NOMO-1 (cell line): Measurements from ENCODE around the gene CACNA1D.
"Not testable (repeated sequence)": the region's sequence is repeated elsewhere in the genome, so short reads cannot be mapped to it uniquely, and the experiment has no call there.

Experiments
- DNase-seq, 2 experiments: peaks; one replicate each; lab custom pipeline; 2025; ENCODE audit not compliant: unreplicated experiment in 2 of 2; lab: John Stamatoyannopoulos, UW

CACNA1D gene

DNA sequence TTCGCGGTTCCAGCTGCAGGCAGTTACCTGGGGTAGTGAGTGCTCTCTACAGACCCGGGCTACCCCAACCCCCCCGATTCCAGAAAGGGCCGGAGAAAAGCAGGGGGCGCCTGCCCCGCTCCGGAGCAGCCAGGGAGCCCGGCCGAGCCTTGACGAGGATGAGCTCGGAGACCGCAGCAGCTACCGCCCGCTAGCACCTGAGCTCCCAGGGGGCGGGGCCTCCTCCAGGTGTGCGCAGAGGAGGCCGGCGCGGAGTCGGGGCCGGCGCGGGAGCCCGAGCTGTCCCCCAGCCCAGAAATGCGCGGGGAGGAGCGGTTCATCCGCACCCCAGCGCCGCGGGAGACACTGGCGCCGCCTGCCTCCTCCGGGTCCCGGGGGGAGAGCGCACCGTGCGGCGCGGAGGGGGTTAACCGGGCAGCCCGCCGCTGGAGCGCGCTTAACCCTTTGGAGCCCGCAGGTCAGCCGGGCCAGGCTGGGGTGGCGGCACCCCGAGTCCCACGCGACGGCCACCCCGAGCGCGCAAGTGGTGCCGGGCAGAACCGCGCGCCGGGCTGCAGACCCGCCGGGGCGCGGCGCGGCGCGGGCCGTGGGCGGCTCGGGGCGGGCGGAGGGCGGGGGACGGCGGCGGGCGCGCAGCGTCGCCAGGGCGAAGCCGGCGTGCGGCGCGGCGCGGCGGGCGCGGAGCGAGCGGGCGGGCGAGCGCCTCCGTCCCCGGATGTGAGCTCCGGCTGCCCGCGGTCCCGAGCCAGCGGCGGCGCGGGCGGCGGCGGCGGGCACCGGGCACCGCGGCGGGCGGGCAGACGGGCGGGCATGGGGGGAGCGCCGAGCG is at the start of gene CACNA1D:
TSS of gene CACNA1D (plus strand) at position 649 of the 829 bp plus-strand sequence. CDS start 556 bp downstream, outside the sequence.
- DNase-seq, result no peak

DNA sequence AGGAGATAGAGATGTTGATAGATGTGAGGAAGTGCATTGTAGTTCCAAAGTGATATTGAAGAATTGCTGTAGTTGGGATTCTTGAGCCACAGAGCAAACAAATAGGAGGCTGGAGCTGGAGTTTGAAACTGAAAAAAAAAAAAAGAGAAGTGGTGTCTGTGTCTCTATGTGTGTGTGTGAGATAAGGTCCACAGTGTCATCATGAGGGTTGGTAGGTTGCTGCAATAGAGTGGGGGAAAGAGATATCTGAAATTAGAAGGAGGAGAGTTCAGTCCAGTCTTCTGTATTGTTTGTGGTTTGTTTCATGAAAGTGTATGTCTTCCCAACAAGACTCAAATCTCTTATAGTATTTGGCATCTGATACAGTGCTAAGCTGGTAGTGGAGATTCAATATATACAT is 37.3 kb upstream of the CACNA1D start:
- DNase-seq, result no peak

DNA sequence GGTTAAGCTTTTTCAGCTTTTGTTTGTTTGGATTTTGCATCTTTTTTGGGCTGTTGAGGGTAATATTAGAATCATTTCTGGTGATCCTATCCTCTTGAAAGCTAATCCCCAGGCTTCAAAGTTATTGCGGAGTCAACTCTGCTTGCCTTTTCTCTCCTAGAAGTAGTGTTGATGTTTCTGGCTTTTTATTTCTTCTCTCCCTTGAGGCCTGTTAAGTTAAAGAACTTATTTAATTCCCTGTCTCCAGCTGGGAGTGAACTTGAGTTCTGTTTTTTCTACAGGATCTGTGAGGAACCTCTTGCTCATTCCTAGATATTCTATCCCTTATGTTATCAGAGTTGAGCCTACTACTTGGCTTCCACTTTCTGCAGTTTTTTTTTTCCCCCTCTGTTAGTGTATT is 34.1 kb upstream of the CACNA1D start:
- no peak for DNase-seq

DNA sequence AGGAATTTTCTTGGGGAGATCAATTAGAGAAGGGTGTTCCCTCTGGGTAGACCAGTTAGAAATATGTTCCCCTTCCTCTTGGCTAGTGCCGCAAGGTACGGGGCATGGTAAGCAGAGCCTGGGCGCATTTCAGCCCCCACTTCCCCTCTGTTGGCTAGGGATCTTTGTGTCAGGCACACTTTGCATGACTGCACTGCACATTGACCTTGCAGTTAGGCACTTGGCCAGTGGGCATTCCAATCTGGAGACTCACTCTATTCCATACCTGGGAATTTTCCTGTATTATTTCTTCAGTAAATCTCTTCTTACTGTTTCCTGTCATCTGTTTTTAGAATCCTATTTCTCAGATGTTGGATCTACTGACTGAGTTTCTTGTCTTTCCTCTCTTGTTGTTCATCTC is 30.0 kb upstream of the CACNA1D start:
- DNase-seq, result no peak

DNA sequence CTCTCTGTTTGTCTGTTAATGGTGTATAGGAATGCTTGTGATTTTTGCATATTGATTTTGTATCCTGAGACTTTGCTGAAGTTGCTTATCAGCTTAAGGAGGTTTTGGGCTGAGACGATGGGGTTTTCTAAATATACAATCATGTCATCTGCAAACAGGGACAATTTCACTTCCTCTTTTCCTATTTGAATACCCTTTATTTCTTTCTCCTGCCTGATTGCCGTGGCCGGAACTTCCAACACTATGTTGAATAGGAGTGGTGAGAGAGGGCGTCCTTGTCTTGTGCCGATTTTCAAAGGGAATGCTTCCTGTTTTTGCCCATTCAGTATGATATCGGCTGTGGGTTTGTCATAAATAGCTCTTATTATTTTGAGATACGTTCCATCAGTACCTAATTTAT is 24.7 kb upstream of the CACNA1D start:
- DNase-seq, result not testable (repeated sequence)

DNA sequence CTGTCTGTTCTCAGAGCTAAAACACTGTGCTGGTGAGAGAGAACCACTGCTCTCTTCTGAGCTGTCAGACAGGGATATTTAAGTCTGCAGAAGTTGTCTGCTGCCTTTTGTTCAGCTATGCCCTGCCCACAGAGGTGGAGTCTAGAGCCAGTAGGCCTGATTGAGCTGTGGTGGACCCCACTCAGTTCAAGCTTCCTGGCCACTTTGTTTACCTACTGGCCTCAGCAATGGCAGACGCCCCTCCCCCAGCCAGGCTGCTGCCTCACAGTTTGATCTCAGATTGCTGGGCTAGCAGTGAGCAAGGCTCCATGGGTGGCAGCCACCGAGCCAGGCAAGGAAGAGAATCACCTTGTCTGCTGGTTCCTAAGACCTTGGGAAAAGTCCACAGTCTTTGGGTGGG is 21.0 kb upstream of the CACNA1D start:
- no peak for DNase-seq

DNA sequence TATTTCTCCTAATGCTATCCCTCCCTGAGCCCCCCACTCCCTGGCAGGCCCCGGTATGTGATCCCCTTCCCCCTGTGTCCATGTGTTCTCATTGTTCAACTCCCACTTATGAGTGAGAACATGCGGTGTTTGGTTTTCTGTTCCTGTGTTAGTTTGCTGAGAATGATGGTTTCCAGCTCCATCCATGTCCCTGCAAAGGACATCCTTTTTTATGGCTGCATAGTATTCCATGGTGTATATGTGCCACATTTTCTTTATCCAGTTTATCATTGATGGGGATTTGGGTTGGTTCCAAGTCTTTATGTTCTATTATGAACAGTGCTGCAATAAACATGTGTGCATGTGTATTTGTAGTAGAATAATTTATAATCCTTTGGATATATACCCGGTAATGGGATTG is 18.0 kb upstream of the CACNA1D start:
- DNase-seq, result not testable (repeated sequence)

DNA sequence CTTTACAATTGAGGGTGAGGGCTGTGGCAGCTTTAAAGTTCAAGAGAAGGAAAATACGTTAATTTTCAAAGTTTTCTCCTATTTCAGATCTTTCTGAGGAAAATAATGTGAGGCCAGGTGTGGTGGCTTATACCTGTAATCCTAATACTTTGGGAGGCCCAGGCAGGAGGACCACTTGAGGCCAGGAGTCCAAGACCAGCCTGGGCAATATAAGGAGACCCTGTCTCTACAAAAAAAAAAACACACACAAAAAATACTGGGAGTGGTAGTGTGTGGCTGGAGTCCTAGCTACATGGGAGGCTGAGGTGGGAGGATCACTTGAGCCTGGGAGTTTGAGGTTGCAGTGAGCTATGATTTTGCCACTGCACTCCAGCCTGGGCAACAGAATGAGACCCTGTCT is 16.7 kb upstream of the CACNA1D start:
- DNase-seq, result not testable (repeated sequence)

DNA sequence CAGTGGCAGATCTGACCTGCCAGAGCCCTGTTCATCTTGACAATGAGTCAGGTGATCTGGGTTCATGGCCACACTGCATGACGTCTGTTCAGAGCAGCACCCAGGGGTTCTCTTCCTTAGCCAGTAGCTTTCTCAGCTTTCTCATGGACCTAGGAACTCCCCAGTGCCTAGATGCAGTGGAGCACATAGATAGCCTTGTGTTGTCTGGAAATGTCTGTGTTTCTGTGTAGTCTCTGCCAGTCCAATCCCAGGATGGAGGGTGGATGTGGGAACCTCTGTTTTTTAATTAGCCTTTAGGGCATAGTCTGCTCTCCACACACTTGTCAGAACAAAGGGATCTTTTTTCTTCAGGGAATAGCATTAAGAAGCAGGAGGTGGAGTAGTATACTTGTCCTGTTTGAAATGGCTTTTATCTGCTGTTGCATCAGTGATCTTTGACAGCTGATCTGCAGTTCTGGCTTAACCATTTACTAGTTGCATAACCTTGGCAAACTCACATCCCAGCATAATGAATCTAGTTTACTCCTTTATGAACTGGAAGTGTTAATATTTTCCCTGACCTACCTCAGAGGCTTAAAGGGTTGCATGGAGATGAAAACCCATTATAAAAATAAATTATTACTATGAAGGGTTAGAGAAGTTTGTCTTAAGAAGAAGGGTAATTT is 16.1 kb upstream of the CACNA1D start:
- DNase-seq, result no peak

DNA sequence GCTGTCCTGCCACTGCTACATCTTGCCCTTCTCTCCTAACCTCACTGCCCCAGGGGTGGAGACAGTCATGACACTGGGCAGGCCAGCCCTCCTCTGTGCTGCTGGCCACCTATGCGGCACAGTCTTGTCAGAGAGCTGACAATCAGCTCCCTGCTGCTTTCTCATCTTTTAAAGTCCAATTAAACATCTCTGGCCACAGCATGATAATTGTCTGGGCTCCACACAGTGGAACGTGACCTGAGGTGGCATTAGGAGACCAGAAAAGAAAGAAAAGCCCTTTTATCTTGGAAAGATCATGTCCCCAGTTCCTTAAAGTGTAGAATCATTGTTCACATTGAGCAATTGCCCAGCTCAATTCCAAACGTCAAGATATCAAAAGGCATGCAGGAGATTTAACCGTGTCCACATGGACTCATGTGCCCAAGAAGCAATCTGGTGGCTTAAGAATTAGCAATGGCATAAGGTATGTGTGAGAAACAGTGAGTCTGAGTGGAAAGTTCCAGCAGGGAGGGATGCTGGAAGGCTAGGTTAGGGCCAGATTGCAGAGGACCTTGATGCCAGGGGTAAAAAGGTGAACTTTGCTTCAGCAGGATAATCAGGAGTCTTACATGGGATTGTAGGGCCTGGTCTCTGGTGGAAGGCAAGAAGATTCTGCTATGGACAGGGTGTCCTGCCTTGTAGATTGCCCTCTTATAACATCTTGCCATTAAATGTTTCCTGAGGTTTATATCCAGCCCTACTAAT is 15.3 kb upstream of the CACNA1D start:
- DNase-seq, result no peak

DNA sequence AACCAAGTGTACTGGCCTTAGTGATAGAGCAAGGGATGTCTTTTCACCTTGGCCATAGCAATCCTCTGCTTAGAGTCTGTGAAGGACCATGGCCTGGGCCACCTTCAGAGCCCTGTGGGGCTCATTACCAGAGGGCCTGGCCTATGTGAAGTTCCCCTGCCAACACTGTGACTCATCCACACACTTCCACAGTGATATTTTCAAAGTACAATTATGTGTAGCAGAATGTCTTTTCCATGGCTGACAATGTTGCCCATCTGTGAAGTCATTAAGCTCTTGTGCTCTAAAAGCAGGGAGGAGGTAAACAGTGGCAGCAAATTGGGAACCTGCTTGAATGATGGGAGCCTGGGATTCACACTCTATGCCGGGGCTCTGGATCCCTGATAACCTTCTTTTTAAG is 12.2 kb upstream of the CACNA1D start:
- no peak for DNase-seq

DNA sequence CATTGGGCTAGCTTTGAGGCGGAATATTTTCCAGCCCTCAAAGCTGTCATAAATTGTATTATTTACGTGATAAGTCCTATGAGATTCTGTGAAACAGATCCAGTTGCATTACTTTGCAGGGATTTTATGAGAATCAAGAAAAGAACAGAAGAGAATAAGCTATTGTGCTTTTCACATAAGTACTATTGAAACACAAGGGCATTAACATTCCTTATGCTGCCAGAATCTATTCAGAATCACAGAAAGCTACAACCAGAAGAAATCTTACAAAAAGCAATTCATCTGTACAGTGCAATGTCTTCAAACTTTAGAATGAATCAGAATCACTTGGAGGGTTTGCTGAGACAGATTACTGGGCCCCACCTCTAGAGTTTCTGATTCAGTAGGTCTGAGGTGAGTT is 10.6 kb upstream of the CACNA1D start:
- no peak for DNase-seq

DNA sequence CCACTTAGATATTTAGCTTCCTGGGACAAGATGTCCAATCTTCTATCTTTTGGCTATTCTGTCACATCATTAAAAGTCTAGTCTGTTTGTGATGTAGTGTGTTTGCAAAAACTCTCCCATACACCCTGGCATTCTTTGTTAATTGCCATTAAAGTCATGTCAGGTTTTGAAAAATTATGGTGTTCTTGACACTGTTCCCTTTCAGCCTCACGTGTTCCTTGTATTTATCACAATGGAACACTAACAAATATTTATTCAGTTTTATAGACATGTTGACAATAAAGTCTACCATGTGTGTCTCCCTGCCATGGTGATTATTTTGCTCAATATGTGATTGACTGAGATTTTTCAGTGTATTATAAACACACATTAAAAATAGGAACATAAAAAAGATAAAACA is 9.4 kb upstream of the CACNA1D start:
- DNase-seq, result no peak

DNA sequence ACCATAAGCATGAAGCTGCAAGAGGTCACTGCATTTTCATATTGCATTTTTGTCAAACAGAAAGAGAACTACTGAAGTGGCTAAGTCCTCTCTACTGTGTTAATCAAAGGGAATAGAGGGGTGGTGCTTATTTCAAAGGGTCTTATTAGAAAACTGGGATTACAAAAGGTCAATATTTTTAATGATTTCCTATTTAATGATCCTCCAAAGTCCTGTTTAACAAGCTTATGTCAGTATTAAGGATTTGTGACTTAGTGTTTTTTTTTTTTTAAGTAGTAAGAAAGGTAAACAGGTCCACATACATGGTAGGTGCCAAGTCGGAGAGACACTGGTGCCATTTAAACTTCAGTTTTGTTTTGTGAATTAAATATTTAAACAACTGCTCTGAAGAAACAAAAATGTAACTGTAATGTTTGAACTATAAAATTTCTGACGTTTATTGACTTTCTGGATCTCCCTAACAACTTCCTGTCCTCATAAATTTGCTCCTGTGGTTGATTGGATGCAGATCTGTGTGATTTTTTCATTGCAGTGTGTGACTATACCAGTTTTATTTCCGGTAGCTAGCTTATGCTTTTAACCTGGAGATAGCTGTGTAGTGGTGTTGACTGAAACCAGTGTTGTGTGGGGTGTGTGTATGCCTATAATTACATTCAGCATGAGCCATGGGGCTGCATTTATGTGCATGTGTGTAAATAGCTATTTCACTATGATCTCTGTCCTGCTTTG is 8.6 kb upstream of the CACNA1D start:
- DNase-seq, result no peak

DNA sequence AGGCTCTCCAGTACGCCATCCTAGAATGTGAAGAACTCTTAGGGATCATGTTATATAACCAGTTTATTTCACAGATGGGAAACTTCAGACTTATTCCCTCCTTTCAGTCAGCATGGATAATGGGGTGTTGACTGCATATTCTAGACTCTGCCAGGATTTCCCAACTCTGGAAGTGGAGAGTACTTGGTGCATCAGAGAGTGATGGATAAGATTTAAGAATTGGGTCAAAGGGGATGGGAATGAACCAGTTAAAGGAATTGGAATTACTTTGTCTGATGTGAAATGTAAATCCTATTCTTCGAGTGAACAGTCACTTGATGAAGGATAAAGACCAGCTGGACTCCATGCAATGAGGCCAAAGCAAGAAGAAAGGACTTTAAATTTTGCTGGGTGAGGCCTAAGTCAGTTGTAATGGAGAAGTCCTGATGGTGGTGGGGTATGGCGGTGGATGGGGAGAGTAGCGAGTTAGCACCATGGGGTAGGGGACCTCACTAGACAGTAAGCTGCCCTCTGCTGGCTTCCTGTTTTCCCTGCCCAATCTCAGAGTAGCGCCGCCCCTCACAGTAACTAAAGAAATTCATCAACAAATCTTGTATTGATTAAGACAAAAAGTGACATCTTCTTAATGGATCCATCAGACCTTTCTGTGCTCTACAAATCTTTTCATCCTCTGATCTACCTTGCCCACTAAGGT is 7.3 kb upstream of the CACNA1D start:
- DNase-seq, result no peak

DNA sequence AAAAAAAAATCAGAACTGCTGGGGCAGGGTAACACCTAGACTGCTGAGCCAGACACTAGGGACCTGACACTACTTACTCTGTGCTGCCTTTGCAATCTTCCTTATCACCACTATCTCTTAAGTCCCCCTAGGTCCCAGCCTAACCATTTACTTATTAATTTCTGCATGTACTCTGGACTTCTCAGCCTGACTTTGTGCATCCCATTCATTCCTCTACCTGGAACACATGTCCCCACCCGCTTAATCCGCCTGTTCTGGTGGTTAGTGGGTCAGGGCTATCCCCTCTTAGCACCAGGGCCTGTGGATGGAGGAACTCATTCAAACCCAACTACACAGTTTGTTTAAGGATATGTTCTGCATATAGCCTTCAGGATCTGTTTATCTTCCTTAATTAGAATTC is 5.0 kb upstream of the CACNA1D start:
- DNase-seq, result no peak

DNA sequence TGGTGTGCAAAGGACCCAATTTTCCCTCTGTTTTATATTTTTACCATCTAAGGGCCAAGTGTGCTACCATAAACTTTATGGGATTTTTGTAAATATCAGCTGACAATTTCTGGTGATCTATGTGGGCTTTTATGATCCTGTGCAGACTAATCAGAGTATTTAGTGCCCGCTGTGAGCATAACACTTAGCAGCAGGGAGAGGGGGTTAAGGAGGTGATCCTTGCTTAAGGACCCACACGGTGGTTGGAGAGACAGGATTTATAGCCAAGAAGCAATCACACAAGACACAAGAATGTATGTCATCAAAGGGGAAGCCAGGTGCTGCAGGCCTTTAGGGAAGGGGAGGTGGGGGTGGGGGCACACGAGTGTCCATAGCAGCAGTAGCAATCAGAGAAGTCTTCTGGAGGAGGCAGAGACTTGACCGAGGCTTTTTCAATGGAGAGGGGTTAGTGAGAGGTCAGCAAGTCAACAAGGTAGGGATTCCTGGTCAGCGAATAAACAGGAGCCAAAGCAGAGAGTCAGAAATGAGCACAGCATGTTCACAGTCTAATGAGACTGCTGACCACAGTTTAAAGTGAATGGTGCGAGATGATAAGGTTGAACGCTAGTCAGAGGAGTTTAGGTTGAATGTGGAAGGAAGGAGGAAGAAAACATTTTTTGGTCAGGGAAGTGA is 4.5 kb upstream of the CACNA1D start:
- DNase-seq, result no peak

DNA sequence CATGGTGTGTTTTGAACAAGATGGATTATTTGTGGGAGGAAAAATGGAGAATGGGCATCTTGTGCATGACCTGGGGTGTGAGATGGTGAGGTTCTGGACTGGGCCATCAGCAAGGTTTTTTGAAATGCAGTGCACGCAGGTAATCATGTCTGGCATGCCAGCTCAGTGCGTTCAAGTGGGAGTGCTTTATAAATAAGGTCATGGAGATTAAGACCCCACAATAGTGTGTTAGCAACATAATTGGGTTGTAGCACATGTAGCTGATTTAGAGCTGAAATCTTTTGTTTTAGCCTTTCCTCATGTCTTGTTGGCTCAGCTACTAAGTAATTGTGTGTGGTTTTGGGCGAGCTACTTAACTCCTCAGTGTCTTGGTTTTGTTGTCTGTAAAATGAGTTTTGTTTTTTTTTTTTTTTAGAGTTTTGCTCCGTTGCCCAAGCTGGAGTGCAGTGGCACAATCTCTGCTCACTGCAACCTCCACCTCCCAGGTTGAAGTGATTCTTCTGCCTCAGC is 3.9 kb upstream of the CACNA1D start:
- DNase-seq, result no peak

DNA sequence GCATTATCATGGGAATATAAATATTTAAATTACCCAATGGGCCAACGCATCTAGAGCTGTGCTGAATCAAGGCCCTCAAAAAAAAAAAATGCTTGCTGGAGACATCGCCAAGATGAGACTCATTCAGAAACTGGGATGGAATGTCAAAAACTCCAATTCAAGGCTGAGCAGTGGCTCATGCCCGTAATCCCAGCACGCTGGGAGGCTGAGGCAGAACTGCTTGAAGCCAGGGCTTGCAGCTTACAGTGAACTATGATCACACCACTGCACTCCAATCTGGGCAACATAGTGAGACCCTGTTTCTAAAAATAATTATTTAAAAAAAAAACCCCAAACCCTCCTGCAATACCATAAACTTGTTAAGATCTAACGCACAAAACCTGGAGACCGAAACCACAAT is 3.1 kb upstream of the CACNA1D start:
- no peak for DNase-seq

DNA sequence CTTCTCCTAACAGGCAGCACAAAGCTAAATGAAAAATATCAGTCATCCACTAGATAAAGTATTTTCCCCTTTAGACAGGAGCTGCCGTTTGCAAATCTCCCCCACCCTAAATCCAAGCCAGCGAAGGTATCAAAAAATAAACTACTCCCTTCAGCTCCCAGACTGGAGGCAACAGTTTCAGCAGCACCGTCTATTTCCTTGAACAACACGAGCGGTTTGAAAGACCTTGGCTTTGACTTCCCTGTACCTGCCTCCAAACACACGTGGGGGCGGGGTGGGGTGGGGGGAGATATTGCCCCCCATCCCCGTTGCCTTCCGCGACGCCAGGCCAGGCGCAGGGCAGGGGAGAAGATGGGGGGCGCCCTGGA is 832 bp upstream of the CACNA1D start:
- no peak for DNase-seq
